AG09309 (cell line): ENCODE results near the gene RNF217.

Experiments used
- DNase-seq: peaks from one replicate; pipeline ENCODE4 v3.0.0-alpha.2; 2010; ENCODE audit warnings: low read depth
- H3K4me3 ChIP-seq: 2 replicates; pipeline ENCODE4 v1.5.1; 2011; ENCODE audit warnings: mild to moderate bottlenecking, low read depth, low read length, moderate library complexity; ENCODE audit not compliant: control insufficient read depth
- CTCF ChIP-seq: IDR thresholded peaks from 2 replicates; pipeline ENCODE4 v1.5.1; 2011; ENCODE audit warnings: mild to moderate bottlenecking, low read depth, low read length, inconsistent platforms; ENCODE audit not compliant: insufficient read depth, control insufficient read depth; ENCODE audit errors: missing control alignments

RNF217 gene

GRCh38 chr6:125046107-125046925, 84.1 kb downstream of the RNF217 start:
- no peak for TF ChIP-seq CTCF
- DNase-seq, result no peak
- no peak overlapping the region for H3K4me3 ChIP-seq

GRCh38 chr6:125048274-125048673, 86.0 kb downstream of the RNF217 start:
- TF ChIP-seq CTCF, result no peak
- DNase-seq, result no peak
- H3K4me3 ChIP-seq, result no peak overlapping the region

- no peak for TF ChIP-seq CTCF
- no peak for DNase-seq
- no peak overlapping the region for H3K4me3 ChIP-seq
These were observed 88.6 kb downstream of the RNF217 start for GRCh38 chr6:125050663-125051318.

GRCh38 chr6:125053809-125054208, 91.6 kb downstream of the RNF217 start:
- no peak for TF ChIP-seq CTCF
- no peak for DNase-seq
- H3K4me3 ChIP-seq, result no peak overlapping the region

- no peak overlapping the region for H3K4me3 ChIP-seq
- DNase-seq, result no peak
- TF ChIP-seq CTCF, result no peak
These were observed 92.1 kb downstream of the RNF217 start for GRCh38 chr6:125054331-125054730.

- DNase-seq, result no peak
- no peak for TF ChIP-seq CTCF
- H3K4me3 ChIP-seq, result no peak overlapping the region
These were observed 95.4 kb downstream of the RNF217 start for GRCh38 chr6:125057392-125058246.
